Smooth muscle cell (in vitro differentiated cells): Measurements from ENCODE around the gene PNMA6E. TPM values are rescaled to one million over a fixed set of nuclear protein-coding genes. Genes with fewer than 3 reads are reported as not detected.

Experiments used
- DNase-seq: peaks from one replicate; lab custom pipeline; 2025; ENCODE audit not compliant: unreplicated experiment; lab: John Stamatoyannopoulos, UW
- H2AFZ ChIP-seq: fragments of 200-600 bp; sonication (generic); 2 replicates; pipeline ENCODE4 v1.6.0; 2016; ENCODE audit warnings: antibody characterized with exemption, low read depth, mild to moderate bottlenecking
- H3F3A ChIP-seq: fragments of 200-600 bp; sonication (generic); 2 replicates; pipeline ENCODE4 v1.6.0; 2017; ENCODE audit warnings: antibody characterized with exemption, low read depth
- H3K27ac ChIP-seq: fragments of 200-600 bp; sonication (generic); 2 replicates; pipeline ENCODE4 v1.5.1; 2016; ENCODE audit warnings: low read depth, mild to moderate bottlenecking
- H3K27me3 ChIP-seq: fragments of 200-600 bp; sonication (generic); 2 replicates; pipeline ENCODE4 v1.6.1; 2016; ENCODE audit warnings: low read depth, mild to moderate bottlenecking
- H3K36me3 ChIP-seq: fragments of 200-600 bp; sonication (generic); 2 replicates; pipeline ENCODE4 v1.5.1; 2016; ENCODE audit warnings: low read depth
- H3K4me1 ChIP-seq: fragments of 200-600 bp; sonication (generic); 2 replicates; pipeline ENCODE4 v1.5.1; 2016; ENCODE audit warnings: low read depth
- H3K4me2 ChIP-seq: fragments of 200-600 bp; sonication (generic); 2 replicates; pipeline ENCODE4 v1.6.0; 2016; ENCODE audit warnings: mild to moderate bottlenecking
- H3K4me3 ChIP-seq: fragments of 200-600 bp; sonication (generic); 2 replicates; pipeline ENCODE4 v1.5.1; 2016; ENCODE audit warnings: mild to moderate bottlenecking
- H3K79me2 ChIP-seq: fragments of 200-600 bp; sonication (generic); 2 replicates; pipeline ENCODE4 v1.6.0; 2016; ENCODE audit warnings: low read depth, mild to moderate bottlenecking
- H3K9ac ChIP-seq: fragments of 200-600 bp; sonication (generic); 2 replicates; pipeline ENCODE4 v1.6.0; 2016; ENCODE audit warnings: low read depth
- H3K9me3 ChIP-seq: fragments of 200-600 bp; sonication (generic); replicated peaks from 2 replicates; pipeline ENCODE4 v1.5.1; 2016; ENCODE audit warnings: low read depth
- H4K20me1 ChIP-seq: fragments of 200-600 bp; sonication (generic); 2 replicates; pipeline ENCODE4 v1.6.0; 2016; ENCODE audit warnings: low read depth
- CTCF ChIP-seq: fragments of 200-600 bp; sonication (generic); IDR thresholded peaks from 2 replicates; pipeline ENCODE4 v1.5.1; 2017; ENCODE audit warnings: borderline replicate concordance, mild to moderate bottlenecking, antibody characterized with exemption; ENCODE audit not compliant: insufficient read depth, poor library complexity, severe bottlenecking
- WGBS: methylation state at CpG from one replicate; pipeline ENCODE4 v1.1.7; 2016; ENCODE audit warnings: low lambda C conversion rate; 5-methylcytosine and 5-hydroxymethylcytosine counted together
- polyA plus RNA-seq: library from polyadenylated mRNA; unstranded; fragments of >200 nt; fragmentation: Nextera tagmentation; extraction: Ambion mirVana; gene quantifications from 2 replicates; pipeline ENCODE4 v1.2.1, GENCODE V29; 2016
- total RNA-seq: library from RNA; depleted of rRNA; stranded (reverse); fragments of >200 nt; gene quantifications from 2 replicates; pipeline ENCODE4 v1.2.3, GENCODE V29; 2014

Gene PNMA6E
- total and polyA plus RNA-seq, 2 experiments from 2014 or later, result not detected

GRCh38 chrX:153380691-153381090 is 20.5 kb downstream of the PNMA6E start:
- no peak overlapping the region for H2AFZ ChIP-seq
- DNase-seq, result no peak
- H3K9ac ChIP-seq, result no peak overlapping the region

DNA sequence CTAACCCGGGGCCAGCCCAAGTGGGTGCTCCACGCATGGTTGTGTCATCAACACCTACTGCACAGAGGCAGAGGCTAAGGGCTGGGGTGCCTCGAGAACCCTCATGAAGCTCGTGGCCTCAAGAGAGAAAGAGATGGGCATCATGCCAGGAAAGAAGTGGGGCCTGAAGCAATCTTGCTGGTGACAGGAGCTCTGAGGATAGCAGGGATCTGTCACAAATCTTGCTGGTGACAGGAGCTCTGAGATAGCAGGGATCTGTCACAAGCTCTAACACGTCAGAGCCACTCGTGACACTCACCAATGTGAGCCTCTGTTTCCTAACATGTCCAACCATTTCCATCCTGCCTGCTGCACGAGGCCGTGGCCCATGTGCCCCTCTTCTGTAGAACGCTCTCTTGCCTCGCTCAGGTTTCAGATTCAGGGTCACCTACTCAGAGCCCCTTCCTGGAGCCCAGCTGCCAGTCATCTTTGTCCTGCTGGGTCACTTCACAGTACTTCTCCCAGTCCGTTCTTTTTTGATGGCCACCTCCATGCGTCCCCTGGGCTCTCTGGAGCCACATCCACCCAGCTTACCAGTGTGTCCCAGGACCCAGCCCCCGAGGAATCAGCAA is 21.1 kb downstream of the PNMA6E start:
- TF ChIP-seq CTCF, result no peak
- no peak for DNase-seq
- H3K4me1 ChIP-seq, result no peaks in the 10 kb centered on the region
- no peak overlapping the region for H3K27ac ChIP-seq
- no peak overlapping the region for H3K4me2 ChIP-seq
- H3K9ac ChIP-seq, result no peak overlapping the region
- no peaks in the 10 kb centered on the region for H3F3A ChIP-seq
- H4K20me1 ChIP-seq, result no peaks in the 10 kb centered on the region
- H3K4me3 ChIP-seq, result no peak overlapping the region
- H3K9me3 ChIP-seq, result no peaks in the 10 kb centered on the region
- WGBS, result 65% methylated on average over 13 of the region's 13 CpGs
- no peaks in the 10 kb centered on the region for H3K79me2 ChIP-seq
- no peaks in the 10 kb centered on the region for H3K36me3 ChIP-seq
- no peak overlapping the region for H2AFZ ChIP-seq
- H3K27me3 ChIP-seq, result no peaks in the 10 kb centered on the region

More at GRCh38 chrX:153380691-153381090, 20.5 kb downstream of the PNMA6E start:
- TF ChIP-seq CTCF, result no peak
- Histone ChIP-seq H4K20me1 (no peaks in the 10 kb centered on the region), H3K4me1 (no peaks in the 10 kb centered on the region), H3F3A (no peaks in the 10 kb centered on the region), H3K4me3 (no peak overlapping the region), H3K27ac (no peak overlapping the region), H3K36me3 (no peaks in the 10 kb centered on the region), H3K79me2 (no peaks in the 10 kb centered on the region), H3K4me2 (no peak overlapping the region), H3K27me3 (no peaks in the 10 kb centered on the region), H3K9me3 (no peaks in the 10 kb centered on the region)
- 81% methylated on average over 9 of the region's 9 CpGs for WGBS

DNA sequence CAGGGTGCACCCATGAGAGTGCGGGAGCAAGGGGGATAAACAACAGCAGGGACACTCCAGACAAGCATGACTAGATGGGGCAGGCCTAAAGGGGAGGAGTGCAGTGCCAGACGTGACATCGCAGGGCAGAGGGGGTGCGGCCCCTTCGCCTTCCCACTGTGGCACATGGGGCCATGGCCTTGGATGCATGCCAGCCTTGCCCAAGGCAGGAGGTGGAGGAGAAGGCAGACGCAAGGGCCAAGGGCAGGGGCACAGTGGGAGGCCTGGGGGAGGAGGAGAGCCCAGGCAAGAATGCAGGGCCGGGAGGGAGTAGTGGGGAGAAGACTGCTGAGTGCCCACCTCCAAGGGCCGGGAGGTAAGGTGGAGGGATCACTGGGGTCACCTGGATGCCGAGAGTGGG is 21.6 kb downstream of the PNMA6E start:
- no peak overlapping the region for H3K9ac ChIP-seq
- no peaks in the 10 kb centered on the region for H3K9me3 ChIP-seq
- WGBS, result 88% methylated on average over 9 of the region's 9 CpGs
- no peak for TF ChIP-seq CTCF
- no peaks in the 10 kb centered on the region for H3F3A ChIP-seq
- no peaks in the 10 kb centered on the region for H3K36me3 ChIP-seq
- no peak for DNase-seq
- no peak overlapping the region for H3K4me3 ChIP-seq
- no peaks in the 10 kb centered on the region for H3K79me2 ChIP-seq
- H3K27me3 ChIP-seq, result no peaks in the 10 kb centered on the region
- no peak overlapping the region for H2AFZ ChIP-seq
- H3K27ac ChIP-seq, result no peak overlapping the region
- H4K20me1 ChIP-seq, result no peaks in the 10 kb centered on the region
- H3K4me1 ChIP-seq, result no peaks in the 10 kb centered on the region
- H3K4me2 ChIP-seq, result no peak overlapping the region

- Histone ChIP-seq H3K4me3 (no peak overlapping the region), H4K20me1 (no peaks in the 10 kb centered on the region), H3K4me1 (no peaks in the 10 kb centered on the region), H3K9me3 (no peaks in the 10 kb centered on the region), H3K4me2 (no peak overlapping the region), H3K79me2 (no peaks in the 10 kb centered on the region), H3K36me3 (no peaks in the 10 kb centered on the region), H2AFZ (no peak overlapping the region), H3F3A (no peaks in the 10 kb centered on the region), H3K27me3 (no peaks in the 10 kb centered on the region), H3K9ac (no peak overlapping the region), H3K27ac (no peak overlapping the region)
- WGBS, result 79% methylated on average over 4 of the region's 4 CpGs
- no peak for TF ChIP-seq CTCF
- DNase-seq, result no peak
These were observed 22.5 kb downstream of the PNMA6E start for GRCh38 chrX:153378607-153379006.
